HepG2 (cell line): Measurements from ENCODE around the gene ARL16. TPM values are rescaled to one million over a fixed set of nuclear protein-coding genes. Genes with fewer than 3 reads are reported as not detected.

Experiments
- BCL6 ChIP-seq: IDR thresholded peaks from 2 replicates; pipeline ENCODE4 v1.6.1; 2016; ENCODE audit warnings: missing genetic modification reagents, missing compliant biosample characterization
- BORCS8-MEF2B ChIP-seq: sonication (generic); formaldehyde crosslinking; IDR thresholded peaks from 2 replicates; pipeline ENCODE4 v1.8.0; 2022; ENCODE audit warnings: mild to moderate bottlenecking, missing genetic modification reagents
- MXI1 ChIP-seq: IDR thresholded peaks from 3 replicates; pipeline ENCODE4 v1.6.1; 2012; ENCODE audit warnings: low read depth, low read length, inconsistent platforms, borderline replicate concordance
- POLR2AphosphoS5 ChIP-seq: IDR thresholded peaks from 2 replicates; pipeline ENCODE4 v1.6.1; 2012; ENCODE audit warnings: low read depth, low read length
- POLR2G ChIP-seq: fragments of 200-400 bp; formaldehyde crosslinking; IDR thresholded peaks from 2 replicates; pipeline ENCODE4 v1.6.1; 2018; ENCODE audit warnings: mild to moderate bottlenecking, low read depth, low read length, moderate library complexity
- SNAI1 ChIP-seq: sonication (generic); formaldehyde crosslinking; IDR thresholded peaks from 2 replicates; pipeline ENCODE4 v1.5.0; 2020; ENCODE audit warnings: mild to moderate bottlenecking, missing genetic modification reagents, borderline replicate concordance
- THAP8 ChIP-seq: sonication (generic); formaldehyde crosslinking; IDR thresholded peaks from 2 replicates; pipeline ENCODE4 v1.5.1; 2020; ENCODE audit warnings: missing genetic modification reagents, mild to moderate bottlenecking, borderline replicate concordance
- TMF1 ChIP-seq: sonication (generic); formaldehyde crosslinking; IDR thresholded peaks from 2 replicates; pipeline ENCODE4 v1.8.1; 2022; ENCODE audit warnings: low read depth, missing genetic modification reagents
- ZNF280B ChIP-seq: sonication (generic); formaldehyde crosslinking; IDR thresholded peaks from 2 replicates; pipeline ENCODE4 v1.5.0; 2020; ENCODE audit warnings: missing genetic modification reagents, mild to moderate bottlenecking, borderline replicate concordance
- ZNF446 ChIP-seq: sonication (generic); formaldehyde crosslinking; IDR thresholded peaks from 2 replicates; pipeline ENCODE4 v1.5.0; 2020; ENCODE audit warnings: mild to moderate bottlenecking, missing genetic modification reagents
- ZNF501 ChIP-seq: sonication (generic); formaldehyde crosslinking; IDR thresholded peaks from 2 replicates; pipeline ENCODE4 v1.5.1; 2020; ENCODE audit warnings: mild to moderate bottlenecking, moderate library complexity, missing genetic modification reagents
- ZNF570 ChIP-seq: sonication (generic); formaldehyde crosslinking; IDR thresholded peaks from 2 replicates; pipeline ENCODE4 v1.4.0; 2020; ENCODE audit warnings: mild to moderate bottlenecking, missing genetic modification reagents, borderline replicate concordance
- polyA plus RNA-seq, 8 experiments: library from polyadenylated mRNA; depleted of rRNA in 3 of 8; stranded (reverse) in 7 of 8; unstranded in 1 of 8; fragments of >200 nt; fragmentation: Illumina TruSeq in 4 of 8; extraction: Trizol in 4 of 8; gene quantifications; 2 replicates each; pipeline versions ENCODE4 v1.2.1 to v1.2.3, GENCODE V29; 2011 to 2016; ENCODE audit warnings: low read depth in 4 of 8, missing spikeins in 1 of 8, mixed read lengths in 1 of 8; ENCODE audit not compliant: insufficient read depth in 1 of 8
- total RNA-seq, 5 experiments: library from RNA; depleted of rRNA; stranded (reverse); fragments of >200 nt; fragmentation: Illumina TruSeq; extraction: Trizol; gene quantifications; 2 replicates each; pipeline ENCODE4 v1.2.3, GENCODE V29; 2016; ENCODE audit warnings: low read depth in 1 of 5
- TF ChIP-seq, protein P1 (sequence below): sonication (generic); formaldehyde crosslinking; IDR thresholded peaks from 2 replicates; pipeline ENCODE4 v1.4.0; 2020; ENCODE audit warnings: missing genetic modification reagents
- TF ChIP-seq, protein P2 (sequence below): sonication (generic); formaldehyde crosslinking; IDR thresholded peaks from 2 replicates; pipeline ENCODE4 v1.4.0; 2020; ENCODE audit warnings: low read depth, mild to moderate bottlenecking, missing genetic modification reagents
- TF ChIP-seq, protein P3 (sequence below), 2 experiments: sonication (generic) in 1 of 2; formaldehyde crosslinking in 1 of 2; IDR thresholded peaks; 2 replicates each; pipeline versions ENCODE4 v1.5.1 to v1.6.1; 2011 to 2020; ENCODE audit warnings: borderline replicate concordance in 1 of 2, low read depth in 1 of 2, low read length in 1 of 2, mild to moderate bottlenecking in 1 of 2, missing genetic modification reagents in 1 of 2, moderate library complexity in 1 of 2

Gene ARL16
- total and polyA plus RNA-seq, 2 of the 13 experiments (the other 11 are each of a cell fraction or from before 2014, with no cell fraction given): 20.8 to 30.8 TPM

DNA sequence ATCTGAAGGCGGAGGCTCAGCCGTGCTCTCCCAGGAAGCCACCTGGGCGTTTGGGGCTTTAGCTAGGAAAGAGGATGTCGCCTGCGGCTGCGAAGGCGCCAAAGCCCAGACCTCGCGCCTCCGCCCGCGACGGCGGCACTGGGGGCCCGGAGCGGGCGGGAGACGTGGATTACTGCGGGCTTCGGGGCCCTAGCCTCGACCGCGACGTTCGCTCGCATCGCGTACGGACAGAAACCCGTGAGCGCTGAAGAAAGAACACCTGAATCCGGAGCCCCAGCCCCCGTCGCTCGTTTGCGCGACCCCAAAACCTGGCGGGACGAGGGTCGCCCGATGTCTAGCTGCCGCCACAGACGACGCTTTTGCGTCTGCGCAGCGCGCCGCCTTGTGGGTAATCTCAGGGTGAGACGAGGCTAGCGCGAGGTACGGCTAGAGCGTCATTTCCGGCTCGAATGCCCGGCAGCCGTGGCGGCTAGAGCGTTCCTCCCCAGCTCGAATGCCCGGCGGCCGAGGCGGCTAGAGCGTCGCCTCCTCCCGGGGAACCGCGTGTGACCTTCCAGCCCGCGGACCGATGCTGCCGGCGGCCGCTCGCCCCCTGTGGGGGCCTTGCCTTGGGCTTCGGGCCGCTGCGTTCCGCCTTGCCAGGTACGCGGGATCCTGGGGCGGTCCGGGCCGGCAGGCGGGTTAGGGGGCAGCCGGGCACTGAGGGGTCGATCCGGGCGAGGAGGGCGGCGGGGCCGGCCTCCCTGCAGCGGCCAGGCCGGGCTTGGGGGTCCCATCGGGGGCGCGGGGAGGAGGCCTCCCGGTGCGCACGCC lies 19.5 kb upstream of the ARL16 start, which contains the start of gene MRPL12 (continued):
- TF ChIP-seq ZNF446 (no peak; the same call in 1 of the 2 replicates), BCL6 (CRISPR knock-in tag) (peak; percentile 71; the same call in 1 of the 2 replicates), ZNF501 (CRISPR knock-in tag) (peak; percentile 70), THAP8 (CRISPR knock-in tag) (peak; percentile 55), SNAI1 (peak; percentile 83; the same call in 1 of the 2 replicates), POLR2G (peak; percentile 94), ZNF570 (peak; percentile 74; the same call in 1 of the 2 replicates), BORCS8-MEF2B (CRISPR knock-in tag) (peak; percentile 94), POLR2AphosphoS5 (peak; percentile 94), TMF1 (peak; percentile 94), ZNF280B (CRISPR knock-in tag) (peak; percentile 78; the same call in 1 of the 2 replicates), MXI1 (peak; percentile 88; the same call in 1 of the 3 replicates)
- TF ChIP-seq, protein P1, sequence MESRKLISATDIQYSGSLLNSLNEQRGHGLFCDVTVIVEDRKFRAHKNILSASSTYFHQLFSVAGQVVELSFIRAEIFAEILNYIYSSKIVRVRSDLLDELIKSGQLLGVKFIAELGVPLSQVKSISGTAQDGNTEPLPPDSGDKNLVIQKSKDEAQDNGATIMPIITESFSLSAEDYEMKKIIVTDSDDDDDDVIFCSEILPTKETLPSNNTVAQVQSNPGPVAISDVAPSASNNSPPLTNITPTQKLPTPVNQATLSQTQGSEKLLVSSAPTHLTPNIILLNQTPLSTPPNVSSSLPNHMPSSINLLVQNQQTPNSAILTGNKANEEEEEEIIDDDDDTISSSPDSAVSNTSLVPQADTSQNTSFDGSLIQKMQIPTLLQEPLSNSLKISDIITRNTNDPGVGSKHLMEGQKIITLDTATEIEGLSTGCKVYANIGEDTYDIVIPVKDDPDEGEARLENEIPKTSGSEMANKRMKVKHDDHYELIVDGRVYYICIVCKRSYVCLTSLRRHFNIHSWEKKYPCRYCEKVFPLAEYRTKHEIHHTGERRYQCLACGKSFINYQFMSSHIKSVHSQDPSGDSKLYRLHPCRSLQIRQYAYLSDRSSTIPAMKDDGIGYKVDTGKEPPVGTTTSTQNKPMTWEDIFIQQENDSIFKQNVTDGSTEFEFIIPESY (CRISPR knock-in tag): peak; percentile 57; the same call in 1 of the 2 replicates
- TF ChIP-seq, protein P2, sequence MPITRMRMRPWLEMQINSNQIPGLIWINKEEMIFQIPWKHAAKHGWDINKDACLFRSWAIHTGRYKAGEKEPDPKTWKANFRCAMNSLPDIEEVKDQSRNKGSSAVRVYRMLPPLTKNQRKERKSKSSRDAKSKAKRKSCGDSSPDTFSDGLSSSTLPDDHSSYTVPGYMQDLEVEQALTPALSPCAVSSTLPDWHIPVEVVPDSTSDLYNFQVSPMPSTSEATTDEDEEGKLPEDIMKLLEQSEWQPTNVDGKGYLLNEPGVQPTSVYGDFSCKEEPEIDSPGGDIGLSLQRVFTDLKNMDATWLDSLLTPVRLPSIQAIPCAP: no peak
- TF ChIP-seq, protein P3, sequence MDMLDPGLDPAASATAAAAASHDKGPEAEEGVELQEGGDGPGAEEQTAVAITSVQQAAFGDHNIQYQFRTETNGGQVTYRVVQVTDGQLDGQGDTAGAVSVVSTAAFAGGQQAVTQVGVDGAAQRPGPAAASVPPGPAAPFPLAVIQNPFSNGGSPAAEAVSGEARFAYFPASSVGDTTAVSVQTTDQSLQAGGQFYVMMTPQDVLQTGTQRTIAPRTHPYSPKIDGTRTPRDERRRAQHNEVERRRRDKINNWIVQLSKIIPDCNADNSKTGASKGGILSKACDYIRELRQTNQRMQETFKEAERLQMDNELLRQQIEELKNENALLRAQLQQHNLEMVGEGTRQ (IDR thresholded peaks at IDR 0.05; ENCODE audit: low read depth, low read length): no peak
- TF ChIP-seq, protein P3 (CRISPR knock-in tag; IDR thresholded peaks at IDR 0.05; ENCODE audit: borderline replicate concordance): peak; percentile 18; the same call in 1 of the 2 replicates
